ENCODE results near the gene TBC1D3C.
"Not testable (repeated sequence)": the region's sequence is repeated elsewhere in the genome, so short reads cannot be mapped to it uniquely, and the experiment has no call there.

GRCh38 chr17:38087344-38087743 is 18.9 kb upstream of the TBC1D3C start:
- not testable (repeated sequence) for TF ChIP-seq CTCF (IDR thresholded peaks at IDR 0.05); EZH2 (IDR thresholded peaks at IDR 0.05; ENCODE audit: borderline replicate concordance, insufficient read depth, low read depth, low read length, poor library complexity, severe bottlenecking)
